Endothelial cell of umbilical vein (primary cell): ENCODE measurements around the gene SLC12A8. TPM values are rescaled to one million over a fixed set of nuclear protein-coding genes. Genes with fewer than 3 reads are reported as not detected.

Experiments used
- BruUV-seq: library from RNA; stranded (reverse); fragments of 400-500 nt; replicated peaks from 2 replicates; lab custom pipeline; 2021; lab: Mats Ljungman, UMichigan
- CTCF ChIA-PET: fragments of 300-600, 350-600 bp; sonication (Branson Sonifier 250); formaldehyde crosslinking; loops from one replicate; lab custom pipeline; 2021; ENCODE audit warnings: antibody characterized with exemption, inconsistent platforms; lab: Charles Lee
- POLR2A ChIA-PET: fragments of 300-600, 350-600 bp; sonication (Branson Sonifier 250); formaldehyde crosslinking; loops from one replicate; lab custom pipeline; 2021; ENCODE audit warnings: antibody characterized with exemption, inconsistent platforms; lab: Charles Lee
- DNase-seq: peaks from one replicate; pipeline ENCODE4 v3.0.0-alpha.2; 2011; ENCODE audit warnings: low read depth, low spot score
- FAIRE-seq: peaks from 2 replicates; lab custom pipeline; 2011; peaks lifted over from hg19 to GRCh38; lab: Jason Lieb, UNC
- H2AFZ ChIP-seq: 2 replicates; pipeline ENCODE4 v1.6.0; 2012; ENCODE audit warnings: low read depth, low read length, control low read depth, inconsistent platforms
- H3K27ac ChIP-seq: 2 replicates; pipeline ENCODE4 v1.5.1; 2011; ENCODE audit warnings: low read depth, mild to moderate bottlenecking, control low read depth, low read length, moderate library complexity; ENCODE audit not compliant: insufficient read depth
- H3K27me3 ChIP-seq, 2 experiments: 2 replicates each; pipeline versions ENCODE4 v1.6.0 to v1.6.1; 2011; ENCODE audit warnings: low read length in 2 of 2, mixed read lengths in 1 of 2; ENCODE audit not compliant: control insufficient read depth in 2 of 2, insufficient read depth in 2 of 2
- H3K36me3 ChIP-seq, 2 experiments: 2 replicates in 1 of 2; 3 replicates in 1 of 2; pipeline ENCODE4 v1.5.1; 2011; ENCODE audit warnings: low read length in 2 of 2, mild to moderate bottlenecking in 1 of 2, moderate library complexity in 1 of 2; ENCODE audit not compliant: control insufficient read depth in 2 of 2, insufficient read depth in 2 of 2; ENCODE audit errors: extremely low read depth in 1 of 2
- H3K4me1 ChIP-seq: 3 replicates; pipeline ENCODE4 v1.5.1; 2011; ENCODE audit warnings: mild to moderate bottlenecking, low read length; ENCODE audit not compliant: control insufficient read depth, insufficient read depth; ENCODE audit errors: extremely low read depth
- H3K4me2 ChIP-seq: 2 replicates; pipeline ENCODE4 v1.6.1; 2011; ENCODE audit warnings: low read length, control low read depth, mixed read lengths; ENCODE audit not compliant: insufficient read depth
- H3K4me3 ChIP-seq, 3 experiments: fragments of 200-600 bp in 1 of 3; sonication (generic), shearing (Covaris generic) in 1 of 3; replicated peaks in 1 of 3; 2 replicates each; pipeline ENCODE4 v1.5.1; 2011 to 2016; ENCODE audit warnings: control low read depth in 3 of 3, low read length in 3 of 3, mild to moderate bottlenecking in 2 of 3, inconsistent platforms in 1 of 3, low read depth in 1 of 3, moderate library complexity in 1 of 3; ENCODE audit not compliant: insufficient read depth in 1 of 3
- H3K79me2 ChIP-seq: 2 replicates; pipeline ENCODE4 v1.6.0; 2012; ENCODE audit warnings: low read length, inconsistent platforms; ENCODE audit not compliant: control insufficient read depth, insufficient read depth
- H3K9ac ChIP-seq: replicated peaks from 2 replicates; pipeline ENCODE3; 2011; ENCODE audit warnings: low read length, control low read depth; ENCODE audit not compliant: insufficient read depth; ENCODE audit errors: extremely low read depth
- H3K9me1 ChIP-seq: replicated peaks from 3 replicates; pipeline ENCODE4 v1.6.0; 2011; ENCODE audit warnings: mild to moderate bottlenecking, low read length; ENCODE audit not compliant: control insufficient read depth, insufficient read depth; ENCODE audit errors: extremely low read depth
- H3K9me3 ChIP-seq: replicated peaks from 2 replicates; pipeline ENCODE4 v1.5.1; 2012; ENCODE audit warnings: low read length, inconsistent platforms; ENCODE audit not compliant: control insufficient read depth, insufficient read depth
- H4K20me1 ChIP-seq: replicated peaks from 2 replicates; pipeline ENCODE3; 2011; ENCODE audit warnings: mild to moderate bottlenecking, low read length; ENCODE audit not compliant: control insufficient read depth, insufficient read depth; ENCODE audit errors: extremely low read depth
- CTCF ChIP-seq, 2 donors: IDR thresholded peaks; 1 replicate in 1 of 2; 2 replicates in 1 of 2; pipeline ENCODE4 v1.5.1; 2011; ENCODE audit warnings: low read length in 2 of 2, mild to moderate bottlenecking in 2 of 2, moderate library complexity in 2 of 2, control low read depth in 1 of 2, inconsistent platforms in 1 of 2, low read depth in 1 of 2; ENCODE audit not compliant: insufficient read depth in 1 of 2; ENCODE audit errors: extremely low read depth in 1 of 2
- EZH2 ChIP-seq: IDR thresholded peaks from 2 replicates; pipeline ENCODE4 v1.6.1; 2012; ENCODE audit warnings: borderline replicate concordance, low read depth, mild to moderate bottlenecking, moderate library complexity, low read length, inconsistent platforms; ENCODE audit not compliant: severe bottlenecking
- FOS ChIP-seq: IDR thresholded peaks from 2 replicates; pipeline ENCODE4 v1.6.1; 2011; ENCODE audit warnings: mild to moderate bottlenecking, low read length, moderate library complexity, borderline replicate concordance; ENCODE audit not compliant: insufficient read depth
- GATA2 ChIP-seq: IDR thresholded peaks from 2 replicates; pipeline ENCODE4 v1.7.0; 2011; ENCODE audit warnings: low read depth, mild to moderate bottlenecking, moderate library complexity, mixed read lengths, low read length; ENCODE audit not compliant: insufficient read length, insufficient read depth
- JUN ChIP-seq: IDR thresholded peaks from 2 replicates; pipeline ENCODE4 v1.6.1; 2011; ENCODE audit warnings: borderline replicate concordance, low read depth; ENCODE audit not compliant: insufficient read length, insufficient read depth
- MYC ChIP-seq: IDR thresholded peaks from one replicate; pipeline ENCODE4 v1.6.1; 2011; ENCODE audit warnings: mild to moderate bottlenecking, low read depth, low read length
- POLR2A ChIP-seq: IDR thresholded peaks from 2 replicates; pipeline ENCODE4 v1.6.1; 2012; ENCODE audit warnings: low read depth, mild to moderate bottlenecking, control low read depth, low read length
- POLR2AphosphoS5 ChIP-seq: IDR thresholded peaks from 2 replicates; pipeline ENCODE4 v1.6.1; 2012; ENCODE audit warnings: low read depth, mild to moderate bottlenecking, control low read depth, low read length, moderate library complexity; ENCODE audit not compliant: insufficient read depth
- dilution Hi-C: fragments of 300-500 bp; cut with MboI; formaldehyde crosslinking; loops from one replicate; pipeline ENCODE4 v1.15.0; 2019; ENCODE audit warnings: low sequenced_read_pairs; ENCODE audit not compliant: extremely low pct_ligation_motif_present
- intact Hi-C: fragments of 100-400 bp; cut with micrococcal nuclease; formaldehyde crosslinking; loops from one replicate; pipeline ENCODE4 v1.10.0; 2022
- polyA plus RNA-seq, 4 experiments: library from polyadenylated mRNA; depleted of rRNA in 3 of 4; stranded (reverse) in 3 of 4; unstranded in 1 of 4; fragments of >200 nt; gene quantifications; 2 replicates each; pipeline versions ENCODE4 v1.2.1 to v1.2.3, GENCODE V29; 2011 to 2012; ENCODE audit warnings: missing spikeins in 1 of 4
- total RNA-seq: library from RNA; stranded (reverse); gene quantifications from 2 replicates; pipeline ENCODE4 v1.2.3, GENCODE V29; 2021
- TF ChIP-seq, protein P1 (sequence below): IDR thresholded peaks from 2 replicates; pipeline ENCODE4 v1.6.1; 2011; ENCODE audit not compliant: insufficient read depth, insufficient read length

The SLC12A8 gene
- total and polyA plus RNA-seq, 2 donors (not counting 3 experiments of a cell fraction or from before 2014, with no cell fraction given): 0.86 to 0.90 TPM

DNA sequence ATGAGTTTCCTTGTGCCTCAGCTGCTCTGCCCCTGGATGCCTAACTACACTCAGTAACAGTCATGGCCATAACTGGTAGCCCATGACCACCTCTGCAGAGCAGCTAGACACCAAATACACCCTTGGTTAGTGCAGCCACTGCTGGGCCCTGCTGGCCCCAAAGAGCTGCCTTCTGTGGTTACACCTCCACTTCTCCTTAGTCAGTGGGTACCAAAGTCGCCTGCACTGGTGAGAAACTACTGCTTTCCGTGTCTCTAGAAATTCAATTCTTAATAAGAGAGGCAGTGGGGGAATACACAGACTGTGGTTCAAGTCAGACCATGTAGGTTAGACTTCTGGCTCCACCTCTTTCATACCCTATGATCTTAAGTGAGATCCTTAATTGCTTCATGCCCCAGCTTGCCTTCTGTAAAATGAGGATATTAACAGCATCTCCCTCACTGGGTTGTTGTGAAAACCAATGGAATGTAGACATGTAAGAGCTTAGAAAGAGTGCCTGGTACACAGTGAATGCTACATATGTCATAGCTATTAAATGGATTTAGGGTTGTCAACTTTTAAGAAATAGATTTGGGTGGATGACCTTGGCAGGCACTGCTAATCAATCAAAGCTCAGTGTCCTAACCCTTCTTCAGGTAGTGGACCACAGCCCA is 174.9 kb downstream of the SLC12A8 start:
- FAIRE-seq (no peak), DNase-seq (no peak)
- Histone ChIP-seq H3K79me2 (peaks cover 50% of the 10 kb centered on the region), H3K36me3 (no peaks in the 10 kb centered on the region), H3K9me1 (no peaks in the 10 kb centered on the region), H3K4me1 (peaks cover 28% of the 10 kb centered on the region), H3K27me3 (no peaks in the 10 kb centered on the region), H3K4me3 (no peak overlapping the region), H3K9me3 (no peaks in the 10 kb centered on the region), H3K27ac (no peak overlapping the region), H3K4me2 (no peak overlapping the region), H2AFZ (no peak overlapping the region), H3K9ac (no peak overlapping the region), H4K20me1 (peaks cover 3% of the 10 kb centered on the region)
- intact Hi-C loops: no loop called here
- POLR2A ChIA-PET: interaction anchor here (0.7 kb wide), 1 partner anchor 50 kb away, joined by 3 read pairs; no protein-coding TSS in a partner anchor
- no TSS peak for BruUV-seq
- dilution Hi-C loops: no loop called here
- CTCF ChIA-PET: interaction anchor here (1.1 to 1.7 kb wide), 3 partner anchors 10 to 126 kb away, joined by 4 to 5 read pairs (median 5); no protein-coding TSS in a partner anchor
- TF ChIP-seq EZH2 (no peak), FOS (no peak), MYC (no peak), JUN (no peak), GATA2 (no peak), POLR2A (no peak), POLR2AphosphoS5 (no peak), CTCF (IDR thresholded peaks at IDR 0.05; ENCODE audit: extremely low read depth in 1 of 2, insufficient read depth in 1 of 2, low read depth in 1 of 2, low read length in 2 of 2) (no peak)
- TF ChIP-seq, protein P1, sequence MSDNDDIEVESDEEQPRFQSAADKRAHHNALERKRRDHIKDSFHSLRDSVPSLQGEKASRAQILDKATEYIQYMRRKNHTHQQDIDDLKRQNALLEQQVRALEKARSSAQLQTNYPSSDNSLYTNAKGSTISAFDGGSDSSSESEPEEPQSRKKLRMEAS: no peak
